IMR-90 (cell line): Measurements from ENCODE around the gene NKTR. TPM values are rescaled to one million over a fixed set of nuclear protein-coding genes. Genes with fewer than 3 reads are reported as not detected.

Experiments
- ATAC-seq: fragments of 200-7000 bp; cut with Tn5 transposase; 2 replicates; pipeline ENCODE4 v1.9.1; 2020; ENCODE audit warnings: low read depth, mild to moderate bottlenecking, moderate library complexity
- BruUV-seq: library from RNA; stranded (reverse); fragments of 400-500 nt; replicated peaks from 2 replicates; lab custom pipeline; 2021; lab: Mats Ljungman, UMichigan
- CTCF ChIA-PET: fragments of 300-600 bp; formaldehyde crosslinking; extraction: SDS; loops from one replicate; lab custom pipeline; 2021; ENCODE audit warnings: antibody characterized with exemption; lab: Yijun Ruan, JAX
- POLR2A ChIA-PET: fragments of 300-600 bp; sonication (Branson Sonifier 250); formaldehyde crosslinking; loops from one replicate; lab custom pipeline; 2022; ENCODE audit warnings: antibody characterized with exemption; ENCODE audit not compliant: unreplicated experiment; lab: Charles Lee
- DNase-seq: peaks from one replicate; pipeline ENCODE4 v3.0.0; 2013
- H2AFZ ChIP-seq: replicated peaks from 2 replicates; pipeline ENCODE3; 2013; ENCODE audit warnings: low read length, mild to moderate bottlenecking; ENCODE audit not compliant: poor library complexity
- H2AK5ac ChIP-seq: 2 replicates; pipeline ENCODE4 v1.6.1; 2013; ENCODE audit warnings: low read depth, low read length, inconsistent platforms
- H2AK9ac ChIP-seq: replicated peaks from 2 replicates; pipeline ENCODE3; 2013; ENCODE audit warnings: mild to moderate bottlenecking, low read depth, low read length, moderate library complexity; ENCODE audit not compliant: poor library complexity
- H2BK120ac ChIP-seq: 2 replicates; pipeline ENCODE4 v1.6.1; 2013; ENCODE audit warnings: low read depth, low read length, inconsistent platforms
- H2BK15ac ChIP-seq: 3 replicates; pipeline ENCODE4 v1.6.1; 2013; ENCODE audit warnings: low read depth, low read length, inconsistent platforms
- H2BK20ac ChIP-seq: 2 replicates; pipeline ENCODE4 v1.6.1; 2013; ENCODE audit warnings: low read depth, mild to moderate bottlenecking, inconsistent platforms, low read length, moderate library complexity
- H2BK5ac ChIP-seq: 2 replicates; pipeline ENCODE4 v1.6.1; 2013; ENCODE audit warnings: mild to moderate bottlenecking, low read depth, low read length, inconsistent platforms; ENCODE audit not compliant: poor library complexity, severe bottlenecking
- H3K14ac ChIP-seq: replicated peaks from 2 replicates; pipeline ENCODE4 v1.6.1; 2013; ENCODE audit warnings: low read depth, low read length, inconsistent platforms
- H3K18ac ChIP-seq: 2 replicates; pipeline ENCODE4 v1.6.1; 2013; ENCODE audit warnings: low read depth, low read length, control low read depth
- H3K23ac ChIP-seq: 2 replicates; pipeline ENCODE4 v1.6.1; 2013; ENCODE audit warnings: low read depth, low read length, inconsistent platforms
- H3K27ac ChIP-seq: 2 replicates; pipeline ENCODE4 v1.5.1; 2013; ENCODE audit warnings: mild to moderate bottlenecking, control low read depth, low read length; ENCODE audit not compliant: insufficient read depth
- H3K27me3 ChIP-seq: 2 replicates; pipeline ENCODE4 v1.6.1; 2013; ENCODE audit warnings: low read length; ENCODE audit not compliant: control insufficient read depth, insufficient read depth
- H3K36me3 ChIP-seq: 2 replicates; pipeline ENCODE4 v1.6.1; 2013; ENCODE audit warnings: low read length, mixed read lengths; ENCODE audit not compliant: control insufficient read depth, insufficient read depth
- H3K4ac ChIP-seq: 2 replicates; pipeline ENCODE4 v1.6.1; 2013; ENCODE audit warnings: low read depth, low read length, inconsistent platforms
- H3K4me1 ChIP-seq: 2 replicates; pipeline ENCODE4 v1.6.1; 2013; ENCODE audit warnings: low read length, mixed read lengths; ENCODE audit not compliant: control insufficient read depth, insufficient read depth
- H3K4me2 ChIP-seq: 2 replicates; pipeline ENCODE4 v1.6.1; 2013; ENCODE audit warnings: low read depth, mild to moderate bottlenecking, control low read depth, low read length, moderate library complexity
- H3K4me3 ChIP-seq: 2 replicates; pipeline ENCODE4 v1.5.1; 2013; ENCODE audit warnings: low read depth, mild to moderate bottlenecking, control low read depth, low read length, moderate library complexity; ENCODE audit not compliant: insufficient read depth
- H3K56ac ChIP-seq: 2 replicates; pipeline ENCODE4 v1.6.1; 2013; ENCODE audit warnings: low read length, inconsistent platforms; ENCODE audit not compliant: insufficient read depth; ENCODE audit errors: extremely low read depth
- H3K79me1 ChIP-seq, 2 experiments: 2 replicates each; pipeline ENCODE4 v1.6.1; 2013; ENCODE audit warnings: low read length in 2 of 2, inconsistent platforms in 1 of 2, low read depth in 1 of 2
- H3K9ac ChIP-seq: 2 replicates; pipeline ENCODE4 v1.6.1; 2013; ENCODE audit warnings: low read depth, low read length, control low read depth
- H3K9me1 ChIP-seq: 2 replicates; pipeline ENCODE4 v1.6.1; 2013; ENCODE audit warnings: low read length, inconsistent platforms; ENCODE audit not compliant: insufficient read depth
- H3K9me3 ChIP-seq: 2 replicates; pipeline ENCODE4 v1.6.1; 2013; ENCODE audit warnings: low read length; ENCODE audit not compliant: control insufficient read depth, insufficient read depth
- H4K20me1 ChIP-seq: 2 replicates; pipeline ENCODE4 v1.6.1; 2013; ENCODE audit warnings: low read length, inconsistent platforms; ENCODE audit not compliant: insufficient read depth
- H4K5ac ChIP-seq: 2 replicates; pipeline ENCODE4 v1.6.1; 2013; ENCODE audit warnings: mild to moderate bottlenecking, low read depth, low read length, control low read depth
- H4K8ac ChIP-seq, 2 experiments: 2 replicates each; pipeline ENCODE4 v1.6.1; 2013; ENCODE audit warnings: low read depth in 2 of 2, low read length in 2 of 2, control low read depth in 1 of 2, inconsistent platforms in 1 of 2
- H4K91ac ChIP-seq: 2 replicates; pipeline ENCODE4 v1.6.1; 2013; ENCODE audit warnings: low read depth, low read length, inconsistent platforms; ENCODE audit not compliant: insufficient read depth
- BHLHE40 ChIP-seq: fragments of 150-350 bp; IDR thresholded peaks from 2 replicates; pipeline ENCODE4 v1.6.1; 2016; ENCODE audit warnings: mild to moderate bottlenecking, low read depth, low read length
- CEBPB ChIP-seq: IDR thresholded peaks from 2 replicates; pipeline ENCODE4 v1.6.1; 2012; ENCODE audit warnings: low read depth, low read length, improper control_type of control experiment
- CHD1 ChIP-seq: IDR thresholded peaks from 2 replicates; pipeline ENCODE4 v1.6.1; 2012; ENCODE audit warnings: low read depth, low read length, improper control_type of control experiment
- FOS ChIP-seq: fragments of 150-350 bp; IDR thresholded peaks from 2 replicates; pipeline ENCODE4 v1.6.1; 2016; ENCODE audit warnings: low read depth, low read length
- MAFK ChIP-seq: IDR thresholded peaks from 2 replicates; pipeline ENCODE4 v1.6.1; 2012; ENCODE audit warnings: low read depth, low read length, improper control_type of control experiment
- MAZ ChIP-seq: IDR thresholded peaks from 2 replicates; pipeline ENCODE4 v1.6.1; 2012; ENCODE audit warnings: low read depth, mild to moderate bottlenecking, low read length, improper control_type of control experiment, moderate library complexity, borderline replicate concordance
- MXI1 ChIP-seq: IDR thresholded peaks from 2 replicates; pipeline ENCODE4 v1.6.1; 2012; ENCODE audit warnings: low read depth, mild to moderate bottlenecking, low read length, moderate library complexity, borderline replicate concordance
- NFE2L2 ChIP-seq: fragments of 150-350 bp; IDR thresholded peaks from 2 replicates; pipeline ENCODE4 v1.6.1; 2016; ENCODE audit warnings: low read depth, mild to moderate bottlenecking, low read length
- POLR2A ChIP-seq: IDR thresholded peaks from 2 replicates; pipeline ENCODE4 v1.6.1; 2012; ENCODE audit warnings: mild to moderate bottlenecking, low read depth, low read length
- RAD21 ChIP-seq: IDR thresholded peaks from 2 replicates; pipeline ENCODE4 v1.6.1; 2012; ENCODE audit warnings: low read length, improper control_type of control experiment
- RCOR1 ChIP-seq: IDR thresholded peaks from 2 replicates; pipeline ENCODE4 v1.6.1; 2012; ENCODE audit warnings: mild to moderate bottlenecking, low read length, improper control_type of control experiment; ENCODE audit not compliant: insufficient replicate concordance
- RFX5 ChIP-seq: IDR thresholded peaks from 2 replicates; pipeline ENCODE4 v1.8.0; 2012; ENCODE audit warnings: low read depth, mild to moderate bottlenecking, low read length, moderate library complexity
- SMC3 ChIP-seq: fragments of 150-350 bp; IDR thresholded peaks from 2 replicates; pipeline ENCODE4 v1.6.1; 2016; ENCODE audit warnings: low read depth, mild to moderate bottlenecking, antibody characterized with exemption, low read length, moderate library complexity
- WGBS, 2 experiments: methylation state at CpG; one replicate each; pipeline versions ENCODE4 v1.1.5 to v1.1.7; 2013; ENCODE audit warnings: missing lambda C conversion rate in 2 of 2; ENCODE audit not compliant: insufficient read length in 1 of 2; ENCODE audit errors: extremely low coverage in 2 of 2; 5-methylcytosine and 5-hydroxymethylcytosine counted together
- dilution Hi-C: fragments of 300-500 bp; cut with HindIII; formaldehyde crosslinking; loops from one replicate; pipeline ENCODE4 v1.14.3; 2018; ENCODE audit warnings: low sequenced_read_pairs; ENCODE audit not compliant: unreplicated experiment
- in situ Hi-C: fragments of 300-500 bp; cut with MboI; formaldehyde crosslinking; loops from 3 replicates; pipeline ENCODE4 v1.14.3; 2019; ENCODE audit warnings: low sequenced_read_pairs, inconsistent platforms, mixed read lengths
- intact Hi-C: fragments of 100-400 bp; cut with micrococcal nuclease; formaldehyde crosslinking; loops from 2 replicates; pipeline ENCODE4 v1.10.0; 2022
- polyA plus RNA-seq, 3 experiments: library from polyadenylated mRNA; depleted of rRNA; stranded (reverse); fragments of >200 nt; gene quantifications; 2 replicates each; pipeline ENCODE4 v1.2.3, GENCODE V29; 2012; ENCODE audit warnings: low replicate concordance in 1 of 3
- total RNA-seq: library from RNA; depleted of rRNA; stranded (reverse); fragments of >200 nt; gene quantifications from 2 replicates; pipeline ENCODE4 v1.2.3, GENCODE V29; 2012
- TF ChIP-seq, protein P1 (sequence below): fragments of 150-350 bp; IDR thresholded peaks from 2 replicates; pipeline ENCODE4 v1.6.1; 2017; ENCODE audit warnings: mild to moderate bottlenecking, antibody characterized with exemption, low read length, low read depth
- TF ChIP-seq, protein P2 (sequence below): fragments of 150-350 bp; IDR thresholded peaks from 2 replicates; pipeline ENCODE4 v1.6.1; 2016; ENCODE audit warnings: low read depth, mild to moderate bottlenecking, low read length, moderate library complexity, borderline replicate concordance
- TF ChIP-seq, protein P3 (sequence below): conservative IDR thresholded peaks from 2 replicates; pipeline ENCODE4 v1.5.1; 2012; ENCODE audit warnings: mild to moderate bottlenecking, low read depth, low read length, improper control_type of control experiment

The NKTR gene
- total and polyA plus RNA-seq, 2 of the 4 experiments (the other 2 are of a cell fraction) = 24.0 to 30.7 TPM

DNA sequence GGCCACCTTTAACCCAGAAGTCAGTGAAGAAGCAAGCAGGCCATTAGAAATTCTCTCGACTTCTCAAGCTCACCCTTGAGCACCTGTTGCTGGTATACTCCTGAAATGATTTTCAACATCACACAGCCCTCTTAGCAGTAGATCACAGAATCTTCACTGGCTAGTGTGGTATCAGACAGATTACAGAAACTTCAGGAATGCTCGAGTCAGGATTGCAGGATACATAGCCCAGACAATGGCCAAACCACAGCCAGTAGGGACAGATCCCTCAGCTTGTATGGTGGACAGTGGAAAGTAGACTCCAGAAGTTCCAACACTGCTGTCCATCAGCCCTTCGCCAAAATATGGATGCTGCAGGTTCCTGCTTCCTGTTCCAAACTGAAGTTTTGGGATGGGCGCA is 80.3 kb downstream of the NKTR start:
- Histone ChIP-seq H2BK15ac (no peak overlapping the region), H2AK5ac (0 out of 2 replicates have a peak overlapping the region, but pooled peaks have one; percentile 24), H2BK20ac (no peak overlapping the region), H3K4me2 (no peak overlapping the region), H3K9me1 (peaks cover 3% of the 10 kb centered on the region), H2AFZ (peak overlapping the region; percentile 27), H3K4me3 (no peak overlapping the region), H3K4ac (no peak overlapping the region), H2BK5ac (no peak overlapping the region), H3K36me3 (no peaks in the 10 kb centered on the region), H3K9ac (no peak overlapping the region), H3K23ac (no peak overlapping the region), H3K56ac (no peak overlapping the region), H3K14ac (no peak overlapping the region), H4K91ac (no peak overlapping the region), H3K27me3 (peaks cover 5% of the 10 kb centered on the region), H3K4me1 (peaks cover 5% of the 10 kb centered on the region), H4K8ac (no peak overlapping the region), H4K5ac (no peak overlapping the region), H2BK120ac (no peak overlapping the region), H2AK9ac (no peak overlapping the region), H4K20me1 (no peaks in the 10 kb centered on the region), H3K18ac (no peak overlapping the region), H3K79me1 (no peaks in the 10 kb centered on the region), H3K27ac (no peak overlapping the region), H3K9me3 (no peaks in the 10 kb centered on the region; the same call in none of the 2 replicates)
- WGBS, 2 experiments = 67% methylated on average over 1 of the region's 4 CpGs; no CpG with 5 or more reads in 1 of the 2 experiments
- in situ Hi-C loops (no loop called here), intact Hi-C loops (no loop called here), dilution Hi-C loops (no loop called here)
- POLR2A ChIA-PET = no interaction called here
- no peak for ATAC-seq
- CTCF ChIA-PET = no interaction called here
- DNase-seq = peak; percentile 40
- no TSS peak for BruUV-seq
- TF ChIP-seq CEBPB = no peak
- no peak for TF ChIP-seq RCOR1
- no peak for TF ChIP-seq MAZ
- TF ChIP-seq MXI1 = no peak
- no peak for TF ChIP-seq RAD21
- TF ChIP-seq RFX5 = no peak
- TF ChIP-seq BHLHE40 = no peak
- TF ChIP-seq, protein P1, sequence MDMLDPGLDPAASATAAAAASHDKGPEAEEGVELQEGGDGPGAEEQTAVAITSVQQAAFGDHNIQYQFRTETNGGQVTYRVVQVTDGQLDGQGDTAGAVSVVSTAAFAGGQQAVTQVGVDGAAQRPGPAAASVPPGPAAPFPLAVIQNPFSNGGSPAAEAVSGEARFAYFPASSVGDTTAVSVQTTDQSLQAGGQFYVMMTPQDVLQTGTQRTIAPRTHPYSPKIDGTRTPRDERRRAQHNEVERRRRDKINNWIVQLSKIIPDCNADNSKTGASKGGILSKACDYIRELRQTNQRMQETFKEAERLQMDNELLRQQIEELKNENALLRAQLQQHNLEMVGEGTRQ = no peak
- no peak for TF ChIP-seq SMC3
- TF ChIP-seq, protein P2, sequence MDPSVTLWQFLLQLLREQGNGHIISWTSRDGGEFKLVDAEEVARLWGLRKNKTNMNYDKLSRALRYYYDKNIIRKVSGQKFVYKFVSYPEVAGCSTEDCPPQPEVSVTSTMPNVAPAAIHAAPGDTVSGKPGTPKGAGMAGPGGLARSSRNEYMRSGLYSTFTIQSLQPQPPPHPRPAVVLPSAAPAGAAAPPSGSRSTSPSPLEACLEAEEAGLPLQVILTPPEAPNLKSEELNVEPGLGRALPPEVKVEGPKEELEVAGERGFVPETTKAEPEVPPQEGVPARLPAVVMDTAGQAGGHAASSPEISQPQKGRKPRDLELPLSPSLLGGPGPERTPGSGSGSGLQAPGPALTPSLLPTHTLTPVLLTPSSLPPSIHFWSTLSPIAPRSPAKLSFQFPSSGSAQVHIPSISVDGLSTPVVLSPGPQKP = no peak
- no peak for TF ChIP-seq FOS
- no peak for TF ChIP-seq CHD1
- TF ChIP-seq, protein P3, sequence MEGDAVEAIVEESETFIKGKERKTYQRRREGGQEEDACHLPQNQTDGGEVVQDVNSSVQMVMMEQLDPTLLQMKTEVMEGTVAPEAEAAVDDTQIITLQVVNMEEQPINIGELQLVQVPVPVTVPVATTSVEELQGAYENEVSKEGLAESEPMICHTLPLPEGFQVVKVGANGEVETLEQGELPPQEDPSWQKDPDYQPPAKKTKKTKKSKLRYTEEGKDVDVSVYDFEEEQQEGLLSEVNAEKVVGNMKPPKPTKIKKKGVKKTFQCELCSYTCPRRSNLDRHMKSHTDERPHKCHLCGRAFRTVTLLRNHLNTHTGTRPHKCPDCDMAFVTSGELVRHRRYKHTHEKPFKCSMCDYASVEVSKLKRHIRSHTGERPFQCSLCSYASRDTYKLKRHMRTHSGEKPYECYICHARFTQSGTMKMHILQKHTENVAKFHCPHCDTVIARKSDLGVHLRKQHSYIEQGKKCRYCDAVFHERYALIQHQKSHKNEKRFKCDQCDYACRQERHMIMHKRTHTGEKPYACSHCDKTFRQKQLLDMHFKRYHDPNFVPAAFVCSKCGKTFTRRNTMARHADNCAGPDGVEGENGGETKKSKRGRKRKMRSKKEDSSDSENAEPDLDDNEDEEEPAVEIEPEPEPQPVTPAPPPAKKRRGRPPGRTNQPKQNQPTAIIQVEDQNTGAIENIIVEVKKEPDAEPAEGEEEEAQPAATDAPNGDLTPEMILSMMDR = no peak
- TF ChIP-seq MAFK = no peak
- TF ChIP-seq POLR2A = no peak
- TF ChIP-seq NFE2L2 = no peak
